Measurements from ENCODE around the gene TRABD2A.

DNA sequence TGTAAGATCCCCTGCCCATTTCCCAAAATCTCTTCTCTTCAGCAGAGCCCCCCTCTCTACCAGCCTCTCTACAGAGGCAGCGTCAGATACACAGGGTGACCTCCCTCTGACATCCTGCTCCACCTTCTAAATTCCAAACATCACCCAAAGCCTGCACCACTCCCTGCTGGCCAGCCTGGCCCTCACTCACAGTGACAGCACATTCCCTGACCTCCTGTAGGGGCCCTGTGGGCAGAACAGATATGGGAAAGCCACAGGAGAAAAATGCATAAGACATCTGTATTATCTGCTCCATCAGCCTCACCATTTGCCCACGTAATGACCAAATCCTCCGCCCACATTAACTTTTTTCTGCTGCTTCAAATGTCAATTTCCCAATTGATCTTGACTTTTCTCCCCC is 40.6 kb downstream of the TRABD2A start:
- TF ChIP-seq, protein P1, sequence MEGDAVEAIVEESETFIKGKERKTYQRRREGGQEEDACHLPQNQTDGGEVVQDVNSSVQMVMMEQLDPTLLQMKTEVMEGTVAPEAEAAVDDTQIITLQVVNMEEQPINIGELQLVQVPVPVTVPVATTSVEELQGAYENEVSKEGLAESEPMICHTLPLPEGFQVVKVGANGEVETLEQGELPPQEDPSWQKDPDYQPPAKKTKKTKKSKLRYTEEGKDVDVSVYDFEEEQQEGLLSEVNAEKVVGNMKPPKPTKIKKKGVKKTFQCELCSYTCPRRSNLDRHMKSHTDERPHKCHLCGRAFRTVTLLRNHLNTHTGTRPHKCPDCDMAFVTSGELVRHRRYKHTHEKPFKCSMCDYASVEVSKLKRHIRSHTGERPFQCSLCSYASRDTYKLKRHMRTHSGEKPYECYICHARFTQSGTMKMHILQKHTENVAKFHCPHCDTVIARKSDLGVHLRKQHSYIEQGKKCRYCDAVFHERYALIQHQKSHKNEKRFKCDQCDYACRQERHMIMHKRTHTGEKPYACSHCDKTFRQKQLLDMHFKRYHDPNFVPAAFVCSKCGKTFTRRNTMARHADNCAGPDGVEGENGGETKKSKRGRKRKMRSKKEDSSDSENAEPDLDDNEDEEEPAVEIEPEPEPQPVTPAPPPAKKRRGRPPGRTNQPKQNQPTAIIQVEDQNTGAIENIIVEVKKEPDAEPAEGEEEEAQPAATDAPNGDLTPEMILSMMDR (IDR thresholded peaks at IDR 0.05; ENCODE audit: insufficient read depth, low read length, poor library complexity, severe bottlenecking) = no peak
- TF ChIP-seq EZH2phosphoT487 (conservative IDR thresholded peaks at IDR 0.05; ENCODE audit: low read length) = no peak
